ENCODE data around the gene SLCO2B1. TPM values are rescaled to one million over a fixed set of nuclear protein-coding genes. Genes with fewer than 3 reads are reported as not detected.

Gene SLCO2B1
- polyA plus RNA-seq, 1 donor, result 81.4 TPM

GRCh38 chr11:75238595-75239440 lies 87.9 kb downstream of the SLCO2B1 start:
- peaks cover 7% of the 10 kb centered on the region for H3K4me1 ChIP-seq (ENCODE audit: control insufficient read depth, insufficient read depth, low read length)
- DNase-seq, result no peak
- WGBS (ENCODE audit: insufficient coverage, low lambda C conversion rate), result 100% methylated on average over 1 of the region's 9 CpGs
- no peak overlapping the region for H3K27ac ChIP-seq (ENCODE audit: low read length)
- peaks cover 53% of the 10 kb centered on the region for H3K27me3 ChIP-seq (ENCODE audit: control insufficient read depth, insufficient read depth, low read length)
- H3K4me3 ChIP-seq (ENCODE audit: low read length), result no peak overlapping the region
- no peaks in the 10 kb centered on the region for H3K9me3 ChIP-seq (ENCODE audit: control insufficient read depth, low read depth, low read length)
- no peaks in the 10 kb centered on the region for H3K36me3 ChIP-seq (ENCODE audit: control insufficient read depth, insufficient read depth, low read length)

DNA sequence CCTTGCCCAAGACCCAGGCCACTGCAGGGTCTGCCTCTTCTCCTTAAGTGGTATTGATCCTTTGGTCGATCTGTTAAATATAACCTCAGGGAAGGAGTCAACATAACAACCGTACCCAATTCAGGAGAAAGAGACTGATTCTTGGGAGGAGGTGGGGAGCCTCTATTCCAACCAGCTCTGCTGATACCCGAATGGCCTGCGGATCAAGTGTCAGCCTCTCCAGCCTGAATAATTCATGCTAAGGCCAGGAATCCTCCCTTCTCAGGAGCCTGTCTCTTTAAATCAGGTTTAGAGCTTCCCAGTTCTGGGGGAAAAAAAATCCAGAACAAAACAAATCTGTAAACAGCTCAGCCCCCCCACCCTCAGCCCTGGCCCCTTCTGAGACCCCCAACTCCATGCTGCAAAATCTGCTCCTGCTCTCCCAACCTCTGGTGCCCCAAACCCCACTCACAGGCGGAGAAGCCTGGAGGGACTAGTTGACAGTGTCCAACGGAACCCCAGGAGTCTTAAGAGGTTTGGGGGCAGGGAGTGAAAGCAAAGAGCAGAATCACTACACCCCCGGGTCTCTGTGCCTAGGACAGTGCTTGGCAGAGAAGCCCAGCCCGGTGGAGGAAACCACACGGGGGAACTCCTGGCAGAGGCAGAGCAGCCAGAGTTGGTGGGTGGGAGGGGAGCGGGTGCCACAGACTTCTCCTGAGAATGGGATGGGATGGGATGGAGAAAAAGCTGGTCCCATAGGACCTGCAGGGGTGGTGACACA lies 88.8 kb downstream of the SLCO2B1 start:
- Histone ChIP-seq H3K36me3 (ENCODE audit: control insufficient read depth, insufficient read depth, low read length) (no peaks in the 10 kb centered on the region), H3K4me3 (ENCODE audit: low read length) (no peak overlapping the region), H3K27me3 (ENCODE audit: control insufficient read depth, insufficient read depth, low read length) (peaks cover 61% of the 10 kb centered on the region), H3K9me3 (ENCODE audit: control insufficient read depth, low read depth, low read length) (no peaks in the 10 kb centered on the region), H3K27ac (ENCODE audit: low read length) (no peak overlapping the region), H3K4me1 (ENCODE audit: control insufficient read depth, insufficient read depth, low read length) (peaks cover 7% of the 10 kb centered on the region)
- 60% methylated on average over 1 of the region's 10 CpGs for WGBS (ENCODE audit: insufficient coverage, low lambda C conversion rate)
- DNase-seq, result no peak

- peaks cover 67% of the 10 kb centered on the region for H3K27me3 ChIP-seq (ENCODE audit: control insufficient read depth, insufficient read depth, low read length)
- H3K9me3 ChIP-seq (ENCODE audit: control insufficient read depth, low read depth, low read length), result no peaks in the 10 kb centered on the region
- DNase-seq, result peak in 1 of 2 donors; percentile 36
- no CpG with 5 or more reads among the region's 58 CpGs for WGBS (ENCODE audit: insufficient coverage, low lambda C conversion rate)
- peak within 1 kb of the TSS; percentile 18 for H3K4me3 ChIP-seq (ENCODE audit: low read length)
- no peak within 1 kb of the TSS for H3K27ac ChIP-seq (ENCODE audit: low read length)
- no peaks in the 10 kb centered on the region for H3K36me3 ChIP-seq (ENCODE audit: control insufficient read depth, insufficient read depth, low read length)
- peaks cover 7% of the 10 kb centered on the region for H3K4me1 ChIP-seq (ENCODE audit: control insufficient read depth, insufficient read depth, low read length)
Observed at GRCh38 chr11:75240311-75241035, 89.6 kb downstream of the SLCO2B1 start, which contains the start of gene TPBGL. TSS of gene TPBGL (plus strand) at chr11:75240774. CDS start at chr11:75241050, 276 bp downstream.

GRCh38 chr11:75241036-75241905 lies 90.4 kb downstream of the SLCO2B1 start:
- no peaks in the 10 kb centered on the region for H3K9me3 ChIP-seq (ENCODE audit: control insufficient read depth, low read depth, low read length)
- H3K36me3 ChIP-seq (ENCODE audit: control insufficient read depth, insufficient read depth, low read length), result no peaks in the 10 kb centered on the region
- peak; percentile 88 to 93 for DNase-seq
- peak overlapping the region; percentile 33 for H3K4me3 ChIP-seq (ENCODE audit: low read length)
- no CpG with 5 or more reads among the region's 140 CpGs for WGBS (ENCODE audit: insufficient coverage, low lambda C conversion rate)
- no peak overlapping the region for H3K27ac ChIP-seq (ENCODE audit: low read length)
- peaks cover 65% of the 10 kb centered on the region for H3K27me3 ChIP-seq (ENCODE audit: control insufficient read depth, insufficient read depth, low read length)
- peaks cover 7% of the 10 kb centered on the region for H3K4me1 ChIP-seq (ENCODE audit: control insufficient read depth, insufficient read depth, low read length)

DNA sequence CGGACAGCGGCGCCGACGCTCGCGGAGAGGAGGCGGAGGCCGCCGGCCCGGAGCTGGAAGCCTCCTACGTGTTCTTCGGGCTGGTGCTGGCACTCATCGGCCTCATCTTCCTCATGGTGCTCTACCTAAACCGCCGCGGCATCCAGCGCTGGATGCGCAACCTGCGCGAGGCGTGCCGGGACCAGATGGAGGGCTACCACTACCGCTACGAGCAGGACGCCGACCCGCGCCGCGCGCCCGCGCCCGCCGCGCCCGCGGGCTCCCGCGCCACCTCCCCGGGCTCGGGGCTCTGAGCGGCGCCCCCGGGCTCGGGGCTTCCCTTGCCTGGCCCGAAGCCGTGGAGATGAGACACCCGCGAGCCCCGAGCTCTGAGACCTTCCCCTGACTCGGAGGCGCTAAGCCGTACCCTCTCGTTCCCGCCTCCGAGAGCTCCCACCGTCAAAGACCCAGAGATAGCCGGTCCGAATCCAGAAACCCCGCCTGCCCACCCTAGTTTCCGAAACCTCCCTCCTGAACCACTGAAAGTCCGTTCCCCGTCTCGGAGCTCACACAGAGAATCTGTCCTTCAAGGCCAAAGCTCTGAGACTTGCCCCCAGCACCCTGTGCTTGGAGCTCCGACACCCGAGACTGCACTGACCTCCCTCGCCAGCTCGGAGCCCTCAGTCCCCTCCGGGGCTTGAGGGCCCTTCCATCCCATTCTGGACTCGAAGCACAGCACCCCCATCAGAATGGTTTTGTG lies 91.2 kb downstream of the SLCO2B1 start:
- no peaks in the 10 kb centered on the region for H3K36me3 ChIP-seq (ENCODE audit: control insufficient read depth, insufficient read depth, low read length)
- H3K4me1 ChIP-seq (ENCODE audit: control insufficient read depth, insufficient read depth, low read length), result peaks cover 7% of the 10 kb centered on the region
- H3K27me3 ChIP-seq (ENCODE audit: control insufficient read depth, insufficient read depth, low read length), result peaks cover 66% of the 10 kb centered on the region
- no peak for DNase-seq
- H3K4me3 ChIP-seq (ENCODE audit: low read length), result peak overlapping the region; percentile 33
- no peak overlapping the region for H3K27ac ChIP-seq (ENCODE audit: low read length)
- H3K9me3 ChIP-seq (ENCODE audit: control insufficient read depth, low read depth, low read length), result no peaks in the 10 kb centered on the region
- no CpG with 5 or more reads among the region's 72 CpGs for WGBS (ENCODE audit: insufficient coverage, low lambda C conversion rate)

DNA sequence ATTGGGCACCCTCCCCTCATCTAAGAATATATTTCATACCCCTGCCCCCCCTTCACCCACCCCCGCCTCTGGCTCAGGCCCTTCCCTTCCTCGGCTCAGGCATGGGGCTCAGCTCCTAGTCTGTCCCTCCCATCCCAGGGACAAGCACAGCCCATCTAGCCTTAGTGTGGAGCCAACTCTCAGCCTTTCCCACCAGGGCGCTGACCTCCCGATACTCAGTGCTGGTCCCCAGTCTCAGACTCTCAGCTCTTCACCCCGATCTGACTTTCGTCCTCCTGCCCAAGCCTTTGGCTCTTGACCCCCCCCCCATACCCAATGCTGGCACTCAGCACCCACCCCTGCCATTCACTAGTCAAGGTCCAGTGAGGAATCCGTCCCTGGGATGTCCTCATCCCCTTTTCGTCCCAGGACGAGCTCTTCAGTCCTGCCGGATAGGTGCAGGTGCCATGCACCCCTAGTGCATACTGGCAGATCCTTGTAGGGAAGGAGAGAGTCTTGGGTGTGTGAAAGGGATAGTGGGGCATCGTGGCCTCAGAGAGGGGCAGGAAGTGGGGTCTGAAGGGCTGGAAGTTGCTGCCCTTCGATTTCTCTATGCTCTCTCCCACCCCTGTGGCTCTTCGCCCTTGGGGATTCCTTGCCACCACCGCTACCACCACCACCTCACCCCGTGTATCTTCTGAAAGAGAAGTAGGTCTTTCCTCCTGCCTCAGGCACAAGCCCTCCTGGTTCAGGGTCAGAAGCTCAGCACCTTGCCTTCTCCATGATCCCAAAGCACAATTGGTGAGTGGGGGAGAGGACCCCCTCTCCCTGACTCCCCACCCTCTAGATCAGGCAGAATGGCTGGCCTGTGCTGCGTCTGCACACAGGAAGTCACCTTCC lies 92.1 kb downstream of the SLCO2B1 start:
- no peaks in the 10 kb centered on the region for H3K36me3 ChIP-seq (ENCODE audit: control insufficient read depth, insufficient read depth, low read length)
- peaks cover 7% of the 10 kb centered on the region for H3K4me1 ChIP-seq (ENCODE audit: control insufficient read depth, insufficient read depth, low read length)
- WGBS (ENCODE audit: insufficient coverage, low lambda C conversion rate), result no CpG with 5 or more reads among the region's 16 CpGs
- DNase-seq, result no peak
- H3K27ac ChIP-seq (ENCODE audit: low read length), result no peak overlapping the region
- H3K27me3 ChIP-seq (ENCODE audit: control insufficient read depth, insufficient read depth, low read length), result peaks cover 62% of the 10 kb centered on the region
- H3K4me3 ChIP-seq (ENCODE audit: low read length), result no peak overlapping the region
- no peaks in the 10 kb centered on the region for H3K9me3 ChIP-seq (ENCODE audit: control insufficient read depth, low read depth, low read length)

GRCh38 chr11:75244052-75244814 lies 93.3 kb downstream of the SLCO2B1 start:
- no peak for DNase-seq
- no peak overlapping the region for H3K27ac ChIP-seq (ENCODE audit: low read length)
- no peaks in the 10 kb centered on the region for H3K9me3 ChIP-seq (ENCODE audit: control insufficient read depth, low read depth, low read length)
- H3K27me3 ChIP-seq (ENCODE audit: control insufficient read depth, insufficient read depth, low read length), result peaks cover 52% of the 10 kb centered on the region
- no CpG with 5 or more reads among the region's 10 CpGs for WGBS (ENCODE audit: insufficient coverage, low lambda C conversion rate)
- H3K36me3 ChIP-seq (ENCODE audit: control insufficient read depth, insufficient read depth, low read length), result no peaks in the 10 kb centered on the region
- peaks cover 7% of the 10 kb centered on the region for H3K4me1 ChIP-seq (ENCODE audit: control insufficient read depth, insufficient read depth, low read length)
- H3K4me3 ChIP-seq (ENCODE audit: low read length), result no peak overlapping the region

GRCh38 chr11:75245356-75246005 lies 94.6 kb downstream of the SLCO2B1 start:
- Histone ChIP-seq H3K4me1 (ENCODE audit: control insufficient read depth, insufficient read depth, low read length) (peaks cover 3% of the 10 kb centered on the region), H3K27ac (ENCODE audit: low read length) (no peak overlapping the region), H3K9me3 (ENCODE audit: control insufficient read depth, low read depth, low read length) (no peaks in the 10 kb centered on the region), H3K4me3 (ENCODE audit: low read length) (no peak overlapping the region), H3K27me3 (ENCODE audit: control insufficient read depth, insufficient read depth, low read length) (peaks cover 39% of the 10 kb centered on the region), H3K36me3 (ENCODE audit: control insufficient read depth, insufficient read depth, low read length) (no peaks in the 10 kb centered on the region)
- WGBS (ENCODE audit: insufficient coverage, low lambda C conversion rate), result no CpG with 5 or more reads among the region's 5 CpGs
- no peak for DNase-seq
